Sigmoid colon (tissue), 7 donors: ENCODE results near the gene DUSP22. TPM values are rescaled to one million over a fixed set of nuclear protein-coding genes. Genes with fewer than 3 reads are reported as not detected.
A peak's percentile ranks its signal among the peaks of the same experiment; 100 is the strongest.

Experiments
- DNase-seq: peaks from one replicate; pipeline ENCODE4 v3.0.0-alpha.2; 2019
- H3K27ac ChIP-seq, 4 donors: fragments of 200-600 bp; sonication (generic); one replicate each; pipeline ENCODE4 v1.5.1; 2016 to 2019; ENCODE audit warnings: mild to moderate bottlenecking in 1 of 4
- H3K27me3 ChIP-seq, 3 donors: fragments of 200-600 bp; sonication (generic); one replicate each; pipeline ENCODE4 v1.5.1; 2019; ENCODE audit warnings: mild to moderate bottlenecking in 1 of 3
- H3K36me3 ChIP-seq, 4 donors: fragments of 200-600 bp; sonication (generic); one replicate each; pipeline ENCODE4 v1.5.1; 2016 to 2019
- H3K4me1 ChIP-seq, 4 donors: fragments of 200-600 bp; sonication (generic); one replicate each; pipeline ENCODE4 v1.5.1; 2017 to 2019
- H3K4me3 ChIP-seq, 4 donors: fragments of 200-600 bp; sonication (generic); one replicate each; pipeline ENCODE4 v1.5.1; 2017 to 2019; ENCODE audit warnings: mild to moderate bottlenecking in 2 of 4, moderate library complexity in 1 of 4
- H3K9me3 ChIP-seq, 4 donors: fragments of 200-600 bp in 3 of 4; sonication (generic) in 3 of 4; one replicate each; pipeline versions ENCODE4 v1.5.1 to v1.6.1; 2013 to 2019
- CTCF ChIP-seq, 4 experiments: fragments of 450-650 bp in 3 of 4; fragments of 200-600 bp in 1 of 4; IDR thresholded peaks; one replicate each; pipeline ENCODE4 v1.5.1; 2016 to 2019; ENCODE audit warnings: antibody characterized with exemption in 4 of 4, mild to moderate bottlenecking in 3 of 4, moderate library complexity in 2 of 4
- EP300 ChIP-seq, 4 donors: sonication (generic); formaldehyde crosslinking; IDR thresholded peaks; one replicate each; pipeline ENCODE4 v1.6.1; 2017; ENCODE audit warnings: antibody characterized with exemption in 4 of 4
- POLR2A ChIP-seq, 2 donors: fragments of 450-650 bp; IDR thresholded peaks; one replicate each; pipeline ENCODE4 v1.6.1; 2016; ENCODE audit warnings: antibody characterized with exemption in 2 of 2, mild to moderate bottlenecking in 2 of 2, moderate library complexity in 2 of 2
- POLR2AphosphoS5 ChIP-seq, 4 donors: sonication (generic); formaldehyde crosslinking; IDR thresholded peaks; one replicate each; pipeline ENCODE4 v1.6.1; 2017; ENCODE audit warnings: antibody characterized with exemption in 4 of 4
- WGBS, 2 donors: extraction: QIAGEN DNeasy Blood & Tissue Kit; methylation state at CpG; one replicate each; pipeline ENCODE4 v1.1.7; 2013; 5-methylcytosine and 5-hydroxymethylcytosine counted together
- intact Hi-C: fragments of 100-400 bp; cut with DNase I; formaldehyde crosslinking; loops from one replicate; pipeline ENCODE4 v1.15.1; 2023
- polyA plus RNA-seq, 3 donors: library from polyadenylated mRNA; stranded (reverse); fragments of 200-250 nt; gene quantifications; one replicate each; pipeline ENCODE4 v1.2.3, GENCODE V29; 2013
- total RNA-seq, 4 donors: library from RNA; depleted of rRNA; stranded (reverse); fragments of >200 nt; gene quantifications; one replicate each; pipeline ENCODE4 v1.1.0, GENCODE V29; 2016
- donor health status: healthy with polysubstance abuse.
- donor health status: Bipolar disorder and iron deficiency.
- donor health status: healthy.

Gene DUSP22
- total and polyA plus RNA-seq, 7 donors: 15.7 to 113 (median 55.6) TPM

- no peak for TF ChIP-seq CTCF (IDR thresholded peaks at IDR 0.05)
- TF ChIP-seq POLR2AphosphoS5 (IDR thresholded peaks at IDR 0.05): no peak
- no peak for TF ChIP-seq EP300 (IDR thresholded peaks at IDR 0.05)
- no peak for TF ChIP-seq POLR2A (IDR thresholded peaks at IDR 0.05)
- DNase-seq: no peak
- H3K36me3 ChIP-seq: no peaks in the 10 kb centered on the region
- H3K4me1 ChIP-seq: peaks cover 0 to 33% (median 29%) of the 10 kb centered on the region in 4 donors
- peak overlapping the region in 3 of 4 donors; percentile 32 to 50 (median 45) for H3K4me3 ChIP-seq
- H3K9me3 ChIP-seq: no peaks in the 10 kb centered on the region
- H3K27me3 ChIP-seq: peaks cover 26 to 82% (median 41%) of the 10 kb centered on the region in 3 donors
- intact Hi-C loops: no loop called here
- WGBS, 2 donors: 3 to 6% methylated on average over 68 of the region's 68 CpGs
- H3K27ac ChIP-seq: no peak overlapping the region
Measured at GRCh38 chr6:393391-394221, 101.3 kb downstream of the DUSP22 start.

DNA sequence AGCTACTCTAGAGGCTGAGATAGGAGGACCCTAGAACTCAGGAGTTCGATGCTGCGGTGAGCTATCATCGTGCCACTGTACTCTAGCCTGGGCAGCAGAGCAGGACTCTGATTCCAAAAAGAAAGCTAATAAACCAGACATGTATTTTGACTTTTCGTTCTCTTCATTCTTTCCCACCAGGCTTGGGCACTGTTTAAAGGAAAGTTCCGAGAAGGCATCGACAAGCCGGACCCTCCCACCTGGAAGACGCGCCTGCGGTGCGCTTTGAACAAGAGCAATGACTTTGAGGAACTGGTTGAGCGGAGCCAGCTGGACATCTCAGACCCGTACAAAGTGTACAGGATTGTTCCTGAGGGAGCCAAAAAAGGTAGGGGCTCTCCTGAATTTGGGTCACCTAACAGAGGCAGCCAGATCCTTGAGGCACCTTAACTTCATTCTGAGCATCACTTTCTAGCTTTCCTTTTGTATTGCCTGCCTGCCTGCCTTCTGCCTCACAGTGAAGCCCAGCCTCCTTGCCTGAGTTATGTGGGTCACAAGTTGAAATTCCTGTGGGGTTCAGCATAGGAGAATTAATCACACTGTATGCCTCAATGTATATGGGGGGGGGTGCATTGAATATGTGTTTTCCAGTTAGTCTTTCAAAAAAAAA is 102.5 kb downstream of the DUSP22 start:
- H3K4me1 ChIP-seq: peaks cover 0 to 33% (median 29%) of the 10 kb centered on the region in 4 donors
- peaks cover 26 to 70% (median 41%) of the 10 kb centered on the region in 3 donors for H3K27me3 ChIP-seq
- intact Hi-C loops: no loop called here
- H3K9me3 ChIP-seq: no peaks in the 10 kb centered on the region
- no peaks in the 10 kb centered on the region for H3K36me3 ChIP-seq
- 89% methylated on average over 13 of the region's 13 CpGs for WGBS, 2 donors
- no peak overlapping the region for H3K4me3 ChIP-seq
- H3K27ac ChIP-seq: no peak overlapping the region
- TF ChIP-seq POLR2A (IDR thresholded peaks at IDR 0.05) (no peak), POLR2AphosphoS5 (IDR thresholded peaks at IDR 0.05) (no peak), EP300 (IDR thresholded peaks at IDR 0.05) (no peak), CTCF (IDR thresholded peaks at IDR 0.05) (no peak)
- no peak for DNase-seq

GRCh38 chr6:395432-396125 is 103.3 kb downstream of the DUSP22 start:
- DNase-seq: no peak
- Histone ChIP-seq H3K36me3 (no peaks in the 10 kb centered on the region), H3K27ac (no peak overlapping the region), H3K4me3 (no peak overlapping the region), H3K27me3 (peaks cover 26 to 62% (median 37%) of the 10 kb centered on the region in 3 donors), H3K9me3 (no peaks in the 10 kb centered on the region), H3K4me1 (peaks cover 0 to 33% (median 29%) of the 10 kb centered on the region in 4 donors)
- TF ChIP-seq EP300 (IDR thresholded peaks at IDR 0.05): no peak
- WGBS, 2 donors: 56 to 71% methylated on average over 10 of the region's 10 CpGs
- intact Hi-C loops: no loop called here

GRCh38 chr6:396126-396520 is 103.8 kb downstream of the DUSP22 start:
- Histone ChIP-seq H3K4me3 (no peak overlapping the region), H3K36me3 (no peaks in the 10 kb centered on the region), H3K27me3 (peaks cover 26 to 57% (median 34%) of the 10 kb centered on the region in 3 donors), H3K4me1 (peaks cover 0 to 29% (median 26%) of the 10 kb centered on the region in 4 donors), H3K27ac (no peak overlapping the region), H3K9me3 (no peaks in the 10 kb centered on the region)
- no peak for DNase-seq
- TF ChIP-seq POLR2A (IDR thresholded peaks at IDR 0.05) (no peak), CTCF (IDR thresholded peaks at IDR 0.05) (no peak), POLR2AphosphoS5 (IDR thresholded peaks at IDR 0.05) (no peak), EP300 (IDR thresholded peaks at IDR 0.05) (no peak)
- intact Hi-C loops: no loop called here
- WGBS, 2 donors: 86 to 92% methylated on average over 6 of the region's 6 CpGs

GRCh38 chr6:397056-397455 is 104.8 kb downstream of the DUSP22 start:
- 87 to 93% methylated on average over 13 of the region's 13 CpGs for WGBS, 2 donors
- Histone ChIP-seq H3K27ac (no peak overlapping the region), H3K27me3 (peaks cover 17 to 47% (median 24%) of the 10 kb centered on the region in 3 donors), H3K4me3 (no peak overlapping the region), H3K36me3 (no peaks in the 10 kb centered on the region), H3K9me3 (no peaks in the 10 kb centered on the region), H3K4me1 (peaks cover 0 to 20% (median 17%) of the 10 kb centered on the region in 4 donors)
- intact Hi-C loops: no loop called here
- no peak for TF ChIP-seq POLR2AphosphoS5 (IDR thresholded peaks at IDR 0.05)
- no peak for TF ChIP-seq POLR2A (IDR thresholded peaks at IDR 0.05)
- TF ChIP-seq EP300 (IDR thresholded peaks at IDR 0.05): no peak
- TF ChIP-seq CTCF (IDR thresholded peaks at IDR 0.05): no peak
- DNase-seq: no peak
